Measurements from ENCODE around the gene KLHL17. TPM values are rescaled to one million over a fixed set of nuclear protein-coding genes. Genes with fewer than 3 reads are reported as not detected.
"Not testable (repeated sequence)": the region's sequence is repeated elsewhere in the genome, so short reads cannot be mapped to it uniquely, and the experiment has no call there.

The KLHL17 gene
- total RNA-seq, 1 donor = 5.0 TPM

- TF ChIP-seq CTCF (IDR thresholded peaks at IDR 0.05; ENCODE audit: insufficient read depth, low read length) = no peak
- DNase-seq (ENCODE audit: low read depth) = no peak
- H3K4me3 ChIP-seq (ENCODE audit: low read depth, low read length) = no peak overlapping the region
These were observed 14.5 kb upstream of the KLHL17 start for GRCh38 chr1:945688-946556.

- not testable (repeated sequence) for H3K4me3 ChIP-seq (ENCODE audit: low read depth, low read length); DNase-seq (ENCODE audit: low read depth)
These were observed 13.6 kb upstream of the KLHL17 start for GRCh38 chr1:946811-947210.

GRCh38 chr1:947958-948357, 12.4 kb upstream of the KLHL17 start:
- no peak overlapping the region for H3K4me3 ChIP-seq (ENCODE audit: low read depth, low read length)
- no peak for TF ChIP-seq CTCF (IDR thresholded peaks at IDR 0.05; ENCODE audit: insufficient read depth, low read length)
- DNase-seq (ENCODE audit: low read depth) = no peak

GRCh38 chr1:950268-950667, 10.1 kb upstream of the KLHL17 start:
- TF ChIP-seq CTCF (IDR thresholded peaks at IDR 0.05; ENCODE audit: insufficient read depth, low read length) = no peak
- no peak for DNase-seq (ENCODE audit: low read depth)
- H3K4me3 ChIP-seq (ENCODE audit: low read depth, low read length) = no peak overlapping the region

- H3K4me3 ChIP-seq (ENCODE audit: low read depth, low read length) = no peak overlapping the region
- DNase-seq (ENCODE audit: low read depth) = no peak
- no peak for TF ChIP-seq CTCF (IDR thresholded peaks at IDR 0.05; ENCODE audit: insufficient read depth, low read length)
These were observed 9.5 kb upstream of the KLHL17 start for GRCh38 chr1:950881-951280.

- DNase-seq (ENCODE audit: low read depth) = no peak
- no peak overlapping the region for H3K4me3 ChIP-seq (ENCODE audit: low read depth, low read length)
- peak; percentile 40 for TF ChIP-seq CTCF (IDR thresholded peaks at IDR 0.05; ENCODE audit: insufficient read depth, low read length)
These were observed 9.0 kb upstream of the KLHL17 start for GRCh38 chr1:951364-951763.

GRCh38 chr1:952201-952600, 8.2 kb upstream of the KLHL17 start:
- H3K4me3 ChIP-seq (ENCODE audit: low read depth, low read length) = no peak overlapping the region
- DNase-seq (ENCODE audit: low read depth) = no peak
- TF ChIP-seq CTCF (IDR thresholded peaks at IDR 0.05; ENCODE audit: insufficient read depth, low read length) = no peak

All from fibroblast of the aortic adventitia (primary cell).